ENCODE results near the gene ABCB6.

Gene ABCB6

GRCh38 chr2:219252900-219253752 lies 34.4 kb upstream of the ABCB6 start, which contains the start of gene TUBA4B:
TSS of gene TUBA4B (plus strand) at chr2:219253243. CDS start at chr2:219253408, 165 bp downstream.
- H3K4me1 ChIP-seq (ENCODE audit: control insufficient read depth in 1 of 2, insufficient read depth in 2 of 2, low read length in 2 of 2): peaks cover 47 to 57% of the 10 kb centered on the region in 2 donors
- peaks cover 0 to 3% of the 10 kb centered on the region in 2 donors for H3K27me3 ChIP-seq (ENCODE audit: control insufficient read depth in 1 of 2, insufficient read depth in 2 of 2, low read length in 2 of 2)
- H3K27ac ChIP-seq (ENCODE audit: low read depth, low read length): peak within 1 kb of the TSS; percentile 70
- peak within 1 kb of the TSS; percentile 82 to 87 for H3K4me3 ChIP-seq (ENCODE audit: low read depth in 1 of 2, low read length in 2 of 2)
- H3K36me3 ChIP-seq (ENCODE audit: control insufficient read depth in 1 of 2, insufficient read depth in 2 of 2, low read length in 2 of 2): peaks cover 7 to 17% of the 10 kb centered on the region in 2 donors
- no peaks in the 10 kb centered on the region for H3K9me3 ChIP-seq (ENCODE audit: control insufficient read depth in 1 of 2, low read length in 2 of 2)
- peak within 1 kb of the TSS; percentile 74 to 89 for H3K9ac ChIP-seq (ENCODE audit: low read depth in 1 of 2, low read length in 2 of 2)

- Histone ChIP-seq H3K36me3 (ENCODE audit: control insufficient read depth in 1 of 2, insufficient read depth in 2 of 2, low read length in 2 of 2) (peaks cover 10 to 23% of the 10 kb centered on the region in 2 donors), H3K9ac (ENCODE audit: low read depth in 1 of 2, low read length in 2 of 2) (peak overlapping the region; percentile 74 to 89), H3K27ac (ENCODE audit: low read depth, low read length) (peak overlapping the region; percentile 70), H3K4me1 (ENCODE audit: control insufficient read depth in 1 of 2, insufficient read depth in 2 of 2, low read length in 2 of 2) (peaks cover 53 to 62% of the 10 kb centered on the region in 2 donors), H3K27me3 (ENCODE audit: control insufficient read depth in 1 of 2, insufficient read depth in 2 of 2, low read length in 2 of 2) (peaks cover 0 to 3% of the 10 kb centered on the region in 2 donors), H3K4me3 (ENCODE audit: low read depth in 1 of 2, low read length in 2 of 2) (peak overlapping the region; percentile 82 to 87), H3K9me3 (ENCODE audit: control insufficient read depth in 1 of 2, low read length in 2 of 2) (no peaks in the 10 kb centered on the region)
Observed at GRCh38 chr2:219252570-219252899, 33.8 kb upstream of the ABCB6 start.

GRCh38 chr2:219252084-219252483 lies 33.3 kb upstream of the ABCB6 start:
- Histone ChIP-seq H3K36me3 (ENCODE audit: control insufficient read depth in 1 of 2, insufficient read depth in 2 of 2, low read length in 2 of 2) (peaks cover 14 to 27% of the 10 kb centered on the region in 2 donors), H3K9ac (ENCODE audit: low read depth in 1 of 2, low read length in 2 of 2) (peak overlapping the region; percentile 74 to 89), H3K27ac (ENCODE audit: low read depth, low read length) (no peak overlapping the region), H3K9me3 (ENCODE audit: control insufficient read depth in 1 of 2, low read length in 2 of 2) (no peaks in the 10 kb centered on the region), H3K27me3 (ENCODE audit: control insufficient read depth in 1 of 2, insufficient read depth in 2 of 2, low read length in 2 of 2) (peaks cover 0 to 3% of the 10 kb centered on the region in 2 donors), H3K4me3 (ENCODE audit: low read depth in 1 of 2, low read length in 2 of 2) (peak overlapping the region; percentile 82 to 87), H3K4me1 (ENCODE audit: control insufficient read depth in 1 of 2, insufficient read depth in 2 of 2, low read length in 2 of 2) (peaks cover 57 to 66% of the 10 kb centered on the region in 2 donors)

GRCh38 chr2:219251656-219252055 lies 32.9 kb upstream of the ABCB6 start:
- H3K36me3 ChIP-seq (ENCODE audit: control insufficient read depth in 1 of 2, insufficient read depth in 2 of 2, low read length in 2 of 2): peaks cover 14 to 30% of the 10 kb centered on the region in 2 donors
- H3K9ac ChIP-seq (ENCODE audit: low read depth in 1 of 2, low read length in 2 of 2): peak overlapping the region; percentile 74 to 89
- peaks cover 0 to 3% of the 10 kb centered on the region in 2 donors for H3K27me3 ChIP-seq (ENCODE audit: control insufficient read depth in 1 of 2, insufficient read depth in 2 of 2, low read length in 2 of 2)
- H3K27ac ChIP-seq (ENCODE audit: low read depth, low read length): no peak overlapping the region
- peaks cover 61 to 71% of the 10 kb centered on the region in 2 donors for H3K4me1 ChIP-seq (ENCODE audit: control insufficient read depth in 1 of 2, insufficient read depth in 2 of 2, low read length in 2 of 2)
- H3K9me3 ChIP-seq (ENCODE audit: control insufficient read depth in 1 of 2, low read length in 2 of 2): no peaks in the 10 kb centered on the region
- H3K4me3 ChIP-seq (ENCODE audit: low read depth in 1 of 2, low read length in 2 of 2): peak overlapping the region; percentile 82 to 87

- Histone ChIP-seq H3K9ac (ENCODE audit: low read depth in 1 of 2, low read length in 2 of 2) (peak overlapping the region; percentile 18 to 78), H3K4me1 (ENCODE audit: control insufficient read depth in 1 of 2, insufficient read depth in 2 of 2, low read length in 2 of 2) (peaks cover 71 to 82% of the 10 kb centered on the region in 2 donors)
Observed at GRCh38 chr2:219250049-219250781, 31.5 kb upstream of the ABCB6 start.

GRCh38 chr2:219249203-219249980 lies 30.6 kb upstream of the ABCB6 start:
- no peaks in the 10 kb centered on the region for H3K27me3 ChIP-seq (ENCODE audit: control insufficient read depth in 1 of 2, insufficient read depth in 2 of 2, low read length in 2 of 2)
- H3K36me3 ChIP-seq (ENCODE audit: control insufficient read depth in 1 of 2, insufficient read depth in 2 of 2, low read length in 2 of 2): peaks cover 14 to 30% of the 10 kb centered on the region in 2 donors
- H3K4me3 ChIP-seq (ENCODE audit: low read depth in 1 of 2, low read length in 2 of 2): peak overlapping the region; percentile 43 to 54
- H3K9me3 ChIP-seq (ENCODE audit: control insufficient read depth in 1 of 2, low read length in 2 of 2): no peaks in the 10 kb centered on the region
- H3K4me1 ChIP-seq (ENCODE audit: control insufficient read depth in 1 of 2, insufficient read depth in 2 of 2, low read length in 2 of 2): peaks cover 77 to 85% of the 10 kb centered on the region in 2 donors
- peak overlapping the region; percentile 18 to 78 for H3K9ac ChIP-seq (ENCODE audit: low read depth in 1 of 2, low read length in 2 of 2)
- H3K27ac ChIP-seq (ENCODE audit: low read depth, low read length): peak overlapping the region; percentile 92

More at GRCh38 chr2:219250049-219250781, 31.5 kb upstream of the ABCB6 start:
- no peaks in the 10 kb centered on the region for H3K9me3 ChIP-seq (ENCODE audit: control insufficient read depth in 1 of 2, low read length in 2 of 2)
- peaks cover 14 to 30% of the 10 kb centered on the region in 2 donors for H3K36me3 ChIP-seq (ENCODE audit: control insufficient read depth in 1 of 2, insufficient read depth in 2 of 2, low read length in 2 of 2)
- no peaks in the 10 kb centered on the region for H3K27me3 ChIP-seq (ENCODE audit: control insufficient read depth in 1 of 2, insufficient read depth in 2 of 2, low read length in 2 of 2)
- peak overlapping the region; percentile 43 to 54 for H3K4me3 ChIP-seq (ENCODE audit: low read depth in 1 of 2, low read length in 2 of 2)
- peak overlapping the region; percentile 92 for H3K27ac ChIP-seq (ENCODE audit: low read depth, low read length)

- peak overlapping the region; percentile 43 to 54 for H3K4me3 ChIP-seq (ENCODE audit: low read depth in 1 of 2, low read length in 2 of 2)
- H3K9ac ChIP-seq (ENCODE audit: low read depth in 1 of 2, low read length in 2 of 2): peak overlapping the region; percentile 18 to 78
- H3K9me3 ChIP-seq (ENCODE audit: control insufficient read depth in 1 of 2, low read length in 2 of 2): no peaks in the 10 kb centered on the region
- H3K27me3 ChIP-seq (ENCODE audit: control insufficient read depth in 1 of 2, insufficient read depth in 2 of 2, low read length in 2 of 2): no peaks in the 10 kb centered on the region
- peaks cover 14 to 30% of the 10 kb centered on the region in 2 donors for H3K36me3 ChIP-seq (ENCODE audit: control insufficient read depth in 1 of 2, insufficient read depth in 2 of 2, low read length in 2 of 2)
- peaks cover 77 to 90% of the 10 kb centered on the region in 2 donors for H3K4me1 ChIP-seq (ENCODE audit: control insufficient read depth in 1 of 2, insufficient read depth in 2 of 2, low read length in 2 of 2)
- H3K27ac ChIP-seq (ENCODE audit: low read depth, low read length): peak overlapping the region; percentile 92
Observed at GRCh38 chr2:219248845-219249202, 30.1 kb upstream of the ABCB6 start.

GRCh38 chr2:219247678-219248642 lies 29.2 kb upstream of the ABCB6 start:
- H3K27ac ChIP-seq (ENCODE audit: low read depth, low read length): peak overlapping the region; percentile 10
- H3K36me3 ChIP-seq (ENCODE audit: control insufficient read depth in 1 of 2, insufficient read depth in 2 of 2, low read length in 2 of 2): peaks cover 14 to 30% of the 10 kb centered on the region in 2 donors
- H3K4me3 ChIP-seq (ENCODE audit: low read depth in 1 of 2, low read length in 2 of 2): peak overlapping the region in 1 of 2 donors; percentile 54
- H3K4me1 ChIP-seq (ENCODE audit: control insufficient read depth in 1 of 2, insufficient read depth in 2 of 2, low read length in 2 of 2): peaks cover 84 to 85% of the 10 kb centered on the region in 2 donors
- H3K27me3 ChIP-seq (ENCODE audit: control insufficient read depth in 1 of 2, insufficient read depth in 2 of 2, low read length in 2 of 2): no peaks in the 10 kb centered on the region
- no peaks in the 10 kb centered on the region for H3K9me3 ChIP-seq (ENCODE audit: control insufficient read depth in 1 of 2, low read length in 2 of 2)
- peak overlapping the region in 1 of 2 donors; percentile 38 for H3K9ac ChIP-seq (ENCODE audit: low read depth in 1 of 2, low read length in 2 of 2)

- Histone ChIP-seq H3K36me3 (ENCODE audit: control insufficient read depth in 1 of 2, insufficient read depth in 2 of 2, low read length in 2 of 2) (peaks cover 14 to 30% of the 10 kb centered on the region in 2 donors), H3K9me3 (ENCODE audit: control insufficient read depth in 1 of 2, low read length in 2 of 2) (no peaks in the 10 kb centered on the region), H3K4me3 (ENCODE audit: low read depth in 1 of 2, low read length in 2 of 2) (peak overlapping the region; percentile 34 to 71), H3K27me3 (ENCODE audit: control insufficient read depth in 1 of 2, insufficient read depth in 2 of 2, low read length in 2 of 2) (no peaks in the 10 kb centered on the region), H3K27ac (ENCODE audit: low read depth, low read length) (no peak overlapping the region), H3K4me1 (ENCODE audit: control insufficient read depth in 1 of 2, insufficient read depth in 2 of 2, low read length in 2 of 2) (peaks cover 72 to 73% of the 10 kb centered on the region in 2 donors), H3K9ac (ENCODE audit: low read depth in 1 of 2, low read length in 2 of 2) (no peak overlapping the region)
Observed at GRCh38 chr2:219246559-219246958, 27.8 kb upstream of the ABCB6 start.
